A673 (cell line): ENCODE measurements around the gene CDH4. TPM values are rescaled to one million over a fixed set of nuclear protein-coding genes. Genes with fewer than 3 reads are reported as not detected.

Source experiments
- BruUV-seq: library from RNA; stranded (reverse); fragments of 400-500 nt; replicated peaks from 2 replicates; lab custom pipeline; 2021; lab: Mats Ljungman, UMichigan
- CTCF ChIA-PET: fragments of 300-600 bp; sonication (Branson Sonifier 250); formaldehyde crosslinking; loops from one replicate; lab custom pipeline; 2022; ENCODE audit warnings: antibody characterized with exemption; lab: Charles Lee
- POLR2A ChIA-PET: fragments of 300-600 bp; sonication (Branson Sonifier 250); formaldehyde crosslinking; loops from one replicate; lab custom pipeline; 2022; ENCODE audit warnings: antibody characterized with exemption; ENCODE audit not compliant: low non-redundant PET; lab: Charles Lee
- DNase-seq: peaks from one replicate; pipeline ENCODE4 v3.0.0-alpha.2; 2015; ENCODE audit warnings: low spot score
- H3K27ac ChIP-seq: fragments of 200-600 bp; sonication (generic); 2 replicates; pipeline ENCODE4 v1.5.1; 2016; ENCODE audit warnings: mixed run types, low read depth, mild to moderate bottlenecking, mixed read lengths, antibody characterized with exemption, low read length; ENCODE audit not compliant: poor library complexity, severe bottlenecking
- H3K27me3 ChIP-seq: fragments of 200-600 bp; sonication (generic); replicated peaks from 2 replicates; pipeline ENCODE4 v1.6.1; 2017; ENCODE audit warnings: mixed run types, low read depth, mild to moderate bottlenecking, mixed read lengths, antibody characterized with exemption, low read length; ENCODE audit not compliant: insufficient read depth, poor library complexity
- H3K36me3 ChIP-seq: fragments of 200-600 bp; sonication (generic); 2 replicates; pipeline ENCODE4 v1.6.1; 2016; ENCODE audit warnings: mixed run types, mild to moderate bottlenecking, mixed read lengths, antibody characterized with exemption, low read length; ENCODE audit not compliant: insufficient read depth, poor library complexity, severe bottlenecking
- H3K4me1 ChIP-seq: fragments of 200-600 bp; sonication (generic); 2 replicates; pipeline ENCODE4 v1.6.1; 2017; ENCODE audit warnings: mixed run types, mild to moderate bottlenecking, mixed read lengths, antibody characterized with exemption, low read length; ENCODE audit not compliant: insufficient read depth, poor library complexity, severe bottlenecking
- H3K4me3 ChIP-seq: fragments of 200-600 bp; sonication (generic); 2 replicates; pipeline ENCODE4 v1.5.1; 2016; ENCODE audit warnings: low read depth, mixed run types, mild to moderate bottlenecking, mixed read lengths, low read length; ENCODE audit not compliant: poor library complexity, severe bottlenecking
- H3K9me3 ChIP-seq: fragments of 200-600 bp; sonication (generic); 2 replicates; pipeline ENCODE4 v1.6.1; 2016; ENCODE audit warnings: mixed run types, low read depth, mild to moderate bottlenecking, mixed read lengths, antibody characterized with exemption, low read length; ENCODE audit not compliant: poor library complexity, severe bottlenecking
- EZH2 ChIP-seq: fragments of 200-600 bp; sonication (generic); IDR thresholded peaks from 2 replicates; pipeline ENCODE4 v1.6.1; 2017; ENCODE audit warnings: borderline replicate concordance, low read depth, mild to moderate bottlenecking, mixed read lengths, antibody characterized with exemption, low read length; ENCODE audit not compliant: poor library complexity, severe bottlenecking
- intact Hi-C: fragments of 100-400 bp; cut with micrococcal nuclease; formaldehyde crosslinking; loops from one replicate; pipeline ENCODE4 v1.10.0; 2022; ENCODE audit not compliant: unreplicated experiment
- total RNA-seq: library from RNA; stranded (reverse); gene quantifications from 2 replicates; pipeline ENCODE4 v1.2.3, GENCODE V29; 2021
- TF ChIP-seq, protein P1 (sequence below): fragments of 300-800, 200-600 bp; sonication (generic); conservative IDR thresholded peaks from 2 replicates; pipeline ENCODE4 v1.5.1; 2017; ENCODE audit warnings: low read depth, mild to moderate bottlenecking, antibody characterized with exemption, low read length, moderate library complexity, mixed read lengths

CDH4 gene
- total RNA-seq, 1 experiment from 2014 or later, result 8.3 TPM

DNA sequence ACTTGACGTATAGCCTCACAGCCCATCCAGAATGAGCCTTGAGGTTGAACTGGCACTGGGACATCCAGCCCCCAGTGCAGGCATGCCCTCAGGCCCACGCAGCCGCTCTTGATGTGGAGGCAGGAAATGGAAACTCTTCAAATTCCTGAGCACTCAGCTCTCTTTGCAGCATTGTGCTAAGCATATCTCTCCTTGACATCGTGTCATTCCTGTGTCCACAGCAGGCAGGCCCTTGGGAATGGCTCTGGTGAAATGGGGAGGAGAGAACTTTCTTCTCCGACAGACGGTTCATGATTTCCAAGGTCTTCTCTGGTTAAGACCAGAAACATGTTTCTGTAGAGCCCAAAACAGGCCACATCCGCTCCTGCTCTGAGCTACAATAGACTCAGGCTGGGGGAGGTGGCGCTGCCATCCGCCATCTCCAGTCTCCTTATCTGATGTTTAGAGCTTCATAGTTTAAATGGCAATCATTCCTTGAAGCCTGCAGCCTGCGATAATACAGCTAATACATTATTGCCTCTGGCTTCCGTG is 248.8 kb downstream of the CDH4 start:
- ChIA-PET CTCF (interaction anchor here (0.6 kb wide), 1 partner anchor 161 kb away, joined by 6 read pairs; no protein-coding TSS in a partner anchor), POLR2A (no interaction called here)
- intact Hi-C loops, result no loop called here
- H3K9me3 ChIP-seq, result no peaks in the 10 kb centered on the region
- no peak overlapping the region for H3K4me3 ChIP-seq
- H3K36me3 ChIP-seq, result no peaks in the 10 kb centered on the region
- peaks cover 33% of the 10 kb centered on the region for H3K27me3 ChIP-seq
- DNase-seq, result no peak
- H3K27ac ChIP-seq, result no peak overlapping the region
- H3K4me1 ChIP-seq, result no peaks in the 10 kb centered on the region
- no TSS peak for BruUV-seq
- TF ChIP-seq, protein P1, sequence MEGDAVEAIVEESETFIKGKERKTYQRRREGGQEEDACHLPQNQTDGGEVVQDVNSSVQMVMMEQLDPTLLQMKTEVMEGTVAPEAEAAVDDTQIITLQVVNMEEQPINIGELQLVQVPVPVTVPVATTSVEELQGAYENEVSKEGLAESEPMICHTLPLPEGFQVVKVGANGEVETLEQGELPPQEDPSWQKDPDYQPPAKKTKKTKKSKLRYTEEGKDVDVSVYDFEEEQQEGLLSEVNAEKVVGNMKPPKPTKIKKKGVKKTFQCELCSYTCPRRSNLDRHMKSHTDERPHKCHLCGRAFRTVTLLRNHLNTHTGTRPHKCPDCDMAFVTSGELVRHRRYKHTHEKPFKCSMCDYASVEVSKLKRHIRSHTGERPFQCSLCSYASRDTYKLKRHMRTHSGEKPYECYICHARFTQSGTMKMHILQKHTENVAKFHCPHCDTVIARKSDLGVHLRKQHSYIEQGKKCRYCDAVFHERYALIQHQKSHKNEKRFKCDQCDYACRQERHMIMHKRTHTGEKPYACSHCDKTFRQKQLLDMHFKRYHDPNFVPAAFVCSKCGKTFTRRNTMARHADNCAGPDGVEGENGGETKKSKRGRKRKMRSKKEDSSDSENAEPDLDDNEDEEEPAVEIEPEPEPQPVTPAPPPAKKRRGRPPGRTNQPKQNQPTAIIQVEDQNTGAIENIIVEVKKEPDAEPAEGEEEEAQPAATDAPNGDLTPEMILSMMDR, result no peak
- TF ChIP-seq EZH2, result no peak

DNA sequence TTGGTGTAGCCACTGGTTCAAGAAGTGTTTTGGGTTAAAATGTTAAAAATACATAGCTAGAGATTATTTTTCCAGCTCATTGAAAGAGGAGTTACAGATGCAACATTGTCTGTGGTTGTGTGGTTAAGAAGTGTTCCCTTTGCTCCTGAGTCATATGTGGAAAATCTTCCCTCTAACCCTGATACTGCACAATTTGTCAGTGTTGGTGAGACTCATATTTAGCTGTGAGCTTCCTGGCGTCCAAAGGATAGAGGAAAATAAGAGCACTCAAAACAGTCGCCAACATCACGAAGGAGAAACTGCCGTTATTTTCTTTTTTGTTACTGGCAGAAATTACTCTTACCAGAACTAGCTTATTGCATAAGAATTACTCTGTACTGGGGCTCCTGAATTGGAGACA is 250.4 kb downstream of the CDH4 start:
- no peak overlapping the region for H3K27ac ChIP-seq
- no peak for TF ChIP-seq EZH2
- TF ChIP-seq, protein P1, result no peak
- peaks cover 48% of the 10 kb centered on the region for H3K27me3 ChIP-seq
- no TSS peak for BruUV-seq
- POLR2A ChIA-PET, result no interaction called here
- intact Hi-C loops, result no loop called here
- H3K36me3 ChIP-seq, result no peaks in the 10 kb centered on the region
- no peak overlapping the region for H3K4me3 ChIP-seq
- H3K9me3 ChIP-seq, result no peaks in the 10 kb centered on the region
- CTCF ChIA-PET, result no interaction called here
- no peak for DNase-seq
- H3K4me1 ChIP-seq, result no peaks in the 10 kb centered on the region

DNA sequence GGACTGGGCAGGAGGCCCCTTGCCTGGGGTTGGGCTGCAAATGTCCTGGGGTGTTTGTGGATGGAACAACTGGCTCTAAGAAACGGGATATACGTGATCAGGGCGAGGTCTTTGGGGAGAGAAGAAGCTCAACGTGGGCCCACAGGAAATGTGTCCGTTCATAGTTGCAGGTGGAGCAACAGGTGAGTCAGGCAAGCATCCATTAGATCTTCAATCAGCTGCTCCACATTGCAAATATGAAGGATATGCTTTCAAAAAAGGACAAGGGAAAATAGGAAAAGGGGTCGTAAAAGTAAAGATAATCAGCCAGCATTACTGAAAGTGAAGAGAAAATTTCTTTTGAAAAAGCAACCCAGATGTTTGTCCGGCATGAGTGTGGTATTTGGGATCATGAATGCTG is 251.0 kb downstream of the CDH4 start:
- Histone ChIP-seq H3K9me3 (no peaks in the 10 kb centered on the region), H3K27ac (no peak overlapping the region), H3K4me3 (no peak overlapping the region), H3K4me1 (no peaks in the 10 kb centered on the region), H3K27me3 (peaks cover 55% of the 10 kb centered on the region), H3K36me3 (no peaks in the 10 kb centered on the region)
- ChIA-PET CTCF (no interaction called here), POLR2A (no interaction called here)
- BruUV-seq, result no TSS peak
- TF ChIP-seq EZH2, result no peak
- TF ChIP-seq, protein P1, result no peak
- intact Hi-C loops, result no loop called here
- no peak for DNase-seq
